Astrocyte (in vitro differentiated cells and primary cell): ENCODE measurements around the gene COPS4. TPM values are rescaled to one million over a fixed set of nuclear protein-coding genes. Genes with fewer than 3 reads are reported as not detected.

Experiments used
- DNase-seq: peaks from one replicate; pipeline ENCODE4 v3.0.0-alpha.2; 2010; ENCODE audit warnings: low read depth
- FAIRE-seq: peaks from 2 replicates; lab custom pipeline; 2011; peaks lifted over from hg19 to GRCh38; lab: Jason Lieb, UNC
- H2AFZ ChIP-seq: 2 replicates; pipeline ENCODE4 v1.6.0; 2012; ENCODE audit warnings: low read depth, low read length, inconsistent platforms
- H3K27ac ChIP-seq: 2 replicates; pipeline ENCODE4 v1.5.1; 2011; ENCODE audit warnings: low read depth, low read length, inconsistent platforms
- H3K27me3 ChIP-seq: 2 replicates; pipeline ENCODE4 v1.6.0; 2011; ENCODE audit warnings: low read length, inconsistent platforms; ENCODE audit not compliant: insufficient read depth
- H3K36me3 ChIP-seq: 2 replicates; pipeline ENCODE4 v1.5.1; 2011; ENCODE audit warnings: low read length, inconsistent platforms; ENCODE audit not compliant: insufficient read depth
- H3K4me1 ChIP-seq: 2 replicates; pipeline ENCODE4 v1.5.1; 2011; ENCODE audit warnings: low read length, inconsistent platforms; ENCODE audit not compliant: insufficient read depth
- H3K4me2 ChIP-seq: 2 replicates; pipeline ENCODE4 v1.6.0; 2012; ENCODE audit warnings: low read length, inconsistent platforms
- H3K4me3 ChIP-seq: 2 replicates; pipeline ENCODE4 v1.5.1; 2011; ENCODE audit warnings: low read depth, mild to moderate bottlenecking, low read length, inconsistent platforms; ENCODE audit not compliant: insufficient read depth
- H3K79me2 ChIP-seq: 2 replicates; pipeline ENCODE4 v1.6.0; 2012; ENCODE audit warnings: mild to moderate bottlenecking, low read length, inconsistent platforms; ENCODE audit not compliant: insufficient read depth
- H3K9ac ChIP-seq: 2 replicates; pipeline ENCODE4 v1.6.0; 2012; ENCODE audit warnings: mild to moderate bottlenecking, low read length, inconsistent platforms
- H3K9me3 ChIP-seq: 2 replicates; pipeline ENCODE4 v1.5.1; 2012; ENCODE audit warnings: low read depth, mild to moderate bottlenecking, low read length, inconsistent platforms; ENCODE audit not compliant: insufficient read depth
- H4K20me1 ChIP-seq: 2 replicates; pipeline ENCODE4 v1.6.0; 2012; ENCODE audit warnings: low read length, inconsistent platforms; ENCODE audit not compliant: insufficient read depth
- H3K27ac Mint-ChIP-seq: one replicate; pipeline ENCODE4 v1.8.0; 2021; ENCODE audit warnings: mild to moderate bottlenecking, mixed read lengths; ENCODE audit not compliant: unreplicated experiment
- H3K27me3 Mint-ChIP-seq: one replicate; pipeline ENCODE4 v1.8.0; 2021; ENCODE audit warnings: low read depth, mixed read lengths; ENCODE audit not compliant: unreplicated experiment
- H3K36me3 Mint-ChIP-seq: one replicate; pipeline ENCODE4 v1.8.0; 2021; ENCODE audit warnings: low read depth, mixed read lengths; ENCODE audit not compliant: unreplicated experiment
- H3K4me1 Mint-ChIP-seq: one replicate; pipeline ENCODE4 v1.8.0; 2021; ENCODE audit warnings: low read depth, mixed read lengths; ENCODE audit not compliant: unreplicated experiment
- H3K4me3 Mint-ChIP-seq: one replicate; pipeline ENCODE4 v1.8.0; 2021; ENCODE audit warnings: mild to moderate bottlenecking, moderate library complexity, mixed read lengths; ENCODE audit not compliant: unreplicated experiment
- H3K9me3 Mint-ChIP-seq: one replicate; pipeline ENCODE4 v1.8.0; 2021; ENCODE audit warnings: mild to moderate bottlenecking, mixed read lengths; ENCODE audit not compliant: unreplicated experiment
- CTCF ChIP-seq: IDR thresholded peaks from 2 replicates; pipeline ENCODE4 v1.5.1; 2011; ENCODE audit warnings: low read depth, mild to moderate bottlenecking, inconsistent platforms, low read length, moderate library complexity; ENCODE audit not compliant: insufficient read depth
- EZH2 ChIP-seq: IDR thresholded peaks from 2 replicates; pipeline ENCODE4 v1.6.1; 2012; ENCODE audit warnings: mild to moderate bottlenecking, low read length, inconsistent platforms; ENCODE audit not compliant: insufficient read depth
- total RNA-seq: library from RNA; stranded (reverse); gene quantifications from 2 replicates; pipeline ENCODE4 v1.2.1, GENCODE V29; 2021

COPS4 gene
- total RNA-seq, 1 donor from 2014 or later, result 39.3 TPM

DNA sequence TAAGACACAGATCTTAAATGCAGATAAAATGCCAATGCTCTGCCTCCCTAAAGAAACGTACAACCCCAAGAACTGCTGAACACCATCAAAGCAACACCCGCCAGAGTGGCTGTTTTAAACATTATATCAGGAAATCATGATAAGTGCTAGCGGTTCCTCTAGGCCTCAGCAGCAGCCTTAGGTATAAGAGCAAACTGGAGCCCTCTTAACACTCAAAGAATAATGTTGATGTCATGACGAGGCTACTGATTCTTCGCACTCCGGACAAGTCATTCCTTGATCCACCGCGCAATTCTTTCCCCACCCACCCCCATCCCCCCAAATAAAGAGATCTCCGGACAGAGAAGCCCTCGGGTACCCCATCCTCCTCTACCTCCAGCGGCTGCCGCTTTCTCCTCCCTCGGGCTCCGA is 24.9 kb upstream of the COPS4 start:
- Mint-ChIP-seq H3K36me3 (no peaks in the 10 kb centered on the region), H3K9me3 (no peaks in the 10 kb centered on the region), H3K27me3 (no peaks in the 10 kb centered on the region), H3K27ac (peak overlapping the region; percentile 93), H3K4me3 (peak overlapping the region; percentile 93), H3K4me1 (peaks cover 15% of the 10 kb centered on the region)
- Histone ChIP-seq H3K36me3 (no peaks in the 10 kb centered on the region), H4K20me1 (peaks cover 3% of the 10 kb centered on the region), H3K27ac (peak overlapping the region; percentile 93), H2AFZ (peak overlapping the region; percentile 82), H3K27me3 (no peaks in the 10 kb centered on the region), H3K4me2 (peak overlapping the region; percentile 95), H3K9ac (peak overlapping the region; percentile 97), H3K9me3 (no peaks in the 10 kb centered on the region), H3K4me1 (peaks cover 12% of the 10 kb centered on the region), H3K4me3 (peak overlapping the region; percentile 90), H3K79me2 (peaks cover 60% of the 10 kb centered on the region)
- TF ChIP-seq CTCF (no peak), EZH2 (no peak)
- DNase-seq (peak; percentile 53), FAIRE-seq (no peak)

DNA sequence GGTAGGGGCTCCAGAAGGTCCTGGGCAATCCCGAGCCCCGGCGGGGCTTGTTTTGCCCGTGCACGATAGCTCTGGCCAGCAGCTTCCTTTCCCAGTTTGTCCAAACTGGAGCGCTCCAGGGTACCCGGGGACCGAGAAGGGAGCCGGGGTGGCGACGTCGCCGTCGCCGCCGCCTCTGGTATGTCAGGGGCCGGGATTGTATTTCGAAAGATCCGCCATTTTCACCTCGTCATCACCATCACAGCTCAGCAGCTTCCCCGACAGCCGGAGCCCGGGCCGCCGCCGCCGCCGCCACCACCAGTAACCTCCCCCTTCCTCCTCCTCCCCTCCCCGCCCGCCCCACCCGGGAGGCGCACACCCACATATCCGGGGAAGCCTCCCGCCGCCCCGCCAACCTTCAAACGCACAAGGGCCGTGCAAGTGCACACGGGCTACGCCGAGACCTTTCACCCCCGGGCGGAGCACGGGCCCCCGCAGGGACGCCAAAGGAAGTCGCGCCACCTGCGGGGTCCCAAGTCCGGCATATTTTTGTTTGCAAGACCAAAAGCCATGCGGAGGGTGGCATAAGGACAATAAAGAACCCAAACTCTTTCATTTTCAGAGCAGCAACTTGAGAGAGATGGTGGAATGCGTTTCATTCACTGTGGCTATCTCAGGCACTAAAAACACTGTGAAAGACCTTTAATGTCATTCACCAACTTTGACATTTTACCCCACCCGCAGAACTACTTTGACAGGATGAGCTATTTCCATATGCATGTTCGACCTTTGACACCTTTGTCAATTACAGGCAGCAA is 24.3 kb upstream of the COPS4 start, which contains the start of gene LIN54:
Gene LIN54 (minus strand): TSS at position 302 of the 797 bp plus-strand sequence. CDS start 25,979 bp downstream, outside the sequence.
- Histone ChIP-seq H2AFZ (peak within 1 kb of the TSS; percentile 82), H3K9me3 (no peaks in the 10 kb centered on the region), H3K27me3 (no peaks in the 10 kb centered on the region), H3K9ac (peak within 1 kb of the TSS; percentile 97), H3K4me2 (peak within 1 kb of the TSS; percentile 95), H3K4me1 (peaks cover 12% of the 10 kb centered on the region), H3K79me2 (peaks cover 54% of the 10 kb centered on the region), H3K27ac (peak within 1 kb of the TSS; percentile 93), H4K20me1 (no peaks in the 10 kb centered on the region), H3K36me3 (no peaks in the 10 kb centered on the region), H3K4me3 (peak within 1 kb of the TSS; percentile 90)
- Mint-ChIP-seq H3K27me3 (no peaks in the 10 kb centered on the region), H3K36me3 (no peaks in the 10 kb centered on the region), H3K27ac (peak within 1 kb of the TSS; percentile 93), H3K4me3 (peak within 1 kb of the TSS; percentile 93), H3K4me1 (peaks cover 15% of the 10 kb centered on the region), H3K9me3 (no peaks in the 10 kb centered on the region)
- peak; percentile 45 for DNase-seq
- no peak for TF ChIP-seq CTCF
- no peak for FAIRE-seq
